Liver (tissue), 3 donors: Measurements from ENCODE around the gene CREB5.

ENCODE experiments used
- JUND ChIP-seq, 2 donors: IDR thresholded peaks; 2 replicates each; pipeline ENCODE4 v1.6.1; 2016; ENCODE audit warnings: antibody characterized with exemption in 2 of 2
- TF ChIP-seq, protein P1 (sequence below): fragments of 150-350 bp; IDR thresholded peaks from 2 replicates; pipeline ENCODE4 v1.5.1; 2017; ENCODE audit warnings: improper control_type of control experiment, low read depth, low read length; ENCODE audit not compliant: missing input control
- donor health status: healthy.
- donor health status: healthy.

DNA sequence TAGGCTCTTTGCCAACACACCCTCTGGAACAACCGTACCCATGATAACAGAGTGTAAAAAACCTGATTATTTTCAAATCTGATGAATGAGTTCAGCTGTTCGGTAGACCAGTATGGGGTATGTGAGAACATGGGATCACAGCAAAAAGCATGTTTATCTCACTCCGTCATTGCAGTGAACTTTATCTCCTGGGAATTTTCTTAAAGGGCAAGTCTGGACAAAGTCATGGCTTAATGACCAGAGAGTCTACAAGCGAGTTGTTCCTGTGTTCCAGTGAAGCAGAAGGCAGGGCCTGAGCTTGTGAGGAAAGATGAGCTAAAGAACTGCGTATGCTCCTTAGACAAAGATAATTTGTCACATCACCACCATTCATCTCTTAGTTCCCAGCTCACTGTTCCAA lies 326.1 kb downstream of the CREB5 start:
- TF ChIP-seq, protein P1, sequence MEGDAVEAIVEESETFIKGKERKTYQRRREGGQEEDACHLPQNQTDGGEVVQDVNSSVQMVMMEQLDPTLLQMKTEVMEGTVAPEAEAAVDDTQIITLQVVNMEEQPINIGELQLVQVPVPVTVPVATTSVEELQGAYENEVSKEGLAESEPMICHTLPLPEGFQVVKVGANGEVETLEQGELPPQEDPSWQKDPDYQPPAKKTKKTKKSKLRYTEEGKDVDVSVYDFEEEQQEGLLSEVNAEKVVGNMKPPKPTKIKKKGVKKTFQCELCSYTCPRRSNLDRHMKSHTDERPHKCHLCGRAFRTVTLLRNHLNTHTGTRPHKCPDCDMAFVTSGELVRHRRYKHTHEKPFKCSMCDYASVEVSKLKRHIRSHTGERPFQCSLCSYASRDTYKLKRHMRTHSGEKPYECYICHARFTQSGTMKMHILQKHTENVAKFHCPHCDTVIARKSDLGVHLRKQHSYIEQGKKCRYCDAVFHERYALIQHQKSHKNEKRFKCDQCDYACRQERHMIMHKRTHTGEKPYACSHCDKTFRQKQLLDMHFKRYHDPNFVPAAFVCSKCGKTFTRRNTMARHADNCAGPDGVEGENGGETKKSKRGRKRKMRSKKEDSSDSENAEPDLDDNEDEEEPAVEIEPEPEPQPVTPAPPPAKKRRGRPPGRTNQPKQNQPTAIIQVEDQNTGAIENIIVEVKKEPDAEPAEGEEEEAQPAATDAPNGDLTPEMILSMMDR, result no peak
- no peak for TF ChIP-seq JUND (IDR thresholded peaks at IDR 0.05)
